Activated T-cell treated with anti-CD3 and anti-CD28 coated beads, Interleukin-2, amount 50 U/mL, for 1 hour (primary cell): Measurements from ENCODE around the gene TM4SF18.

Experiments used
- DNase-seq: peaks from one replicate; pipeline ENCODE4 v3.0.0-alpha.2; 2020

The TM4SF18 gene

GRCh38 chr3:149280671-149281349 is 52.6 kb downstream of the TM4SF18 start:
- no peak for DNase-seq

GRCh38 chr3:149278911-149279310 is 54.5 kb downstream of the TM4SF18 start:
- no peak for DNase-seq

- DNase-seq = no peak
These were observed 56.1 kb downstream of the TM4SF18 start for GRCh38 chr3:149277331-149277813.

- DNase-seq = no peak
These were observed 56.8 kb downstream of the TM4SF18 start for GRCh38 chr3:149276619-149277018.

GRCh38 chr3:149274220-149274619 is 59.2 kb downstream of the TM4SF18 start:
- DNase-seq = no peak

GRCh38 chr3:149273096-149273751 is 60.2 kb downstream of the TM4SF18 start:
- no peak for DNase-seq

- no peak for DNase-seq
These were observed 61.8 kb downstream of the TM4SF18 start for GRCh38 chr3:149271669-149272068.

GRCh38 chr3:149270180-149270579 is 63.3 kb downstream of the TM4SF18 start:
- no peak for DNase-seq

GRCh38 chr3:149269687-149270086 is 63.7 kb downstream of the TM4SF18 start:
- DNase-seq = no peak
